ENCODE data around the gene CCDC149.

DNA sequence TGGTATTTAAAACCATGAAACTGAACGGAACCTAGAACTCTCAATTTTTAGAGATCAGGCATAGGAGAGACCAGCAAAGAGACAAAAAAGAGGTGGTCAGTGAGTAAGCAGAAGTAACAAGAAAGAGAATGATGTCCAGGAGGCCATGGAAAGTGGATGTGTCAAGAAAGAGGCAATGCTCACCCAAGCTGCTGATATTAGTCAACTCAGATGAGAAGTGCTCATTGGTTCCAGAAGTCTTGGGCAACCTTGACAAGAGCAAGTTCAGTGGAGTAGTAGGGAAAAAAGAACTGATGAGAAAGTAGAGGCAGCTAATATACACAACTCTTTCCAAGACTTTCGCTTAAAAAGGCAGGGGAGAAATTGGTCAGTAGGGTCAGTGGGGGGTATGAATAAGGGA, 23.0 kb upstream of the CCDC149 start:
- TF ChIP-seq POLR2A (IDR thresholded peaks at IDR 0.05), result no peak
- TF ChIP-seq, protein P1, sequence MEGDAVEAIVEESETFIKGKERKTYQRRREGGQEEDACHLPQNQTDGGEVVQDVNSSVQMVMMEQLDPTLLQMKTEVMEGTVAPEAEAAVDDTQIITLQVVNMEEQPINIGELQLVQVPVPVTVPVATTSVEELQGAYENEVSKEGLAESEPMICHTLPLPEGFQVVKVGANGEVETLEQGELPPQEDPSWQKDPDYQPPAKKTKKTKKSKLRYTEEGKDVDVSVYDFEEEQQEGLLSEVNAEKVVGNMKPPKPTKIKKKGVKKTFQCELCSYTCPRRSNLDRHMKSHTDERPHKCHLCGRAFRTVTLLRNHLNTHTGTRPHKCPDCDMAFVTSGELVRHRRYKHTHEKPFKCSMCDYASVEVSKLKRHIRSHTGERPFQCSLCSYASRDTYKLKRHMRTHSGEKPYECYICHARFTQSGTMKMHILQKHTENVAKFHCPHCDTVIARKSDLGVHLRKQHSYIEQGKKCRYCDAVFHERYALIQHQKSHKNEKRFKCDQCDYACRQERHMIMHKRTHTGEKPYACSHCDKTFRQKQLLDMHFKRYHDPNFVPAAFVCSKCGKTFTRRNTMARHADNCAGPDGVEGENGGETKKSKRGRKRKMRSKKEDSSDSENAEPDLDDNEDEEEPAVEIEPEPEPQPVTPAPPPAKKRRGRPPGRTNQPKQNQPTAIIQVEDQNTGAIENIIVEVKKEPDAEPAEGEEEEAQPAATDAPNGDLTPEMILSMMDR (IDR thresholded peaks at IDR 0.05), result no peak
